Measurements from ENCODE around the gene ACOT7.
"Not testable (repeated sequence)": the region's sequence is repeated elsewhere in the genome, so short reads cannot be mapped to it uniquely, and the experiment has no call there.

Gene ACOT7, protein sequence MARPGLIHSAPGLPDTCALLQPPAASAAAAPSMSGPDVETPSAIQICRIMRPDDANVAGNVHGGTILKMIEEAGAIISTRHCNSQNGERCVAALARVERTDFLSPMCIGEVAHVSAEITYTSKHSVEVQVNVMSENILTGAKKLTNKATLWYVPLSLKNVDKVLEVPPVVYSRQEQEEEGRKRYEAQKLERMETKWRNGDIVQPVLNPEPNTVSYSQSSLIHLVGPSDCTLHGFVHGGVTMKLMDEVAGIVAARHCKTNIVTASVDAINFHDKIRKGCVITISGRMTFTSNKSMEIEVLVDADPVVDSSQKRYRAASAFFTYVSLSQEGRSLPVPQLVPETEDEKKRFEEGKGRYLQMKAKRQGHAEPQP

DNA sequence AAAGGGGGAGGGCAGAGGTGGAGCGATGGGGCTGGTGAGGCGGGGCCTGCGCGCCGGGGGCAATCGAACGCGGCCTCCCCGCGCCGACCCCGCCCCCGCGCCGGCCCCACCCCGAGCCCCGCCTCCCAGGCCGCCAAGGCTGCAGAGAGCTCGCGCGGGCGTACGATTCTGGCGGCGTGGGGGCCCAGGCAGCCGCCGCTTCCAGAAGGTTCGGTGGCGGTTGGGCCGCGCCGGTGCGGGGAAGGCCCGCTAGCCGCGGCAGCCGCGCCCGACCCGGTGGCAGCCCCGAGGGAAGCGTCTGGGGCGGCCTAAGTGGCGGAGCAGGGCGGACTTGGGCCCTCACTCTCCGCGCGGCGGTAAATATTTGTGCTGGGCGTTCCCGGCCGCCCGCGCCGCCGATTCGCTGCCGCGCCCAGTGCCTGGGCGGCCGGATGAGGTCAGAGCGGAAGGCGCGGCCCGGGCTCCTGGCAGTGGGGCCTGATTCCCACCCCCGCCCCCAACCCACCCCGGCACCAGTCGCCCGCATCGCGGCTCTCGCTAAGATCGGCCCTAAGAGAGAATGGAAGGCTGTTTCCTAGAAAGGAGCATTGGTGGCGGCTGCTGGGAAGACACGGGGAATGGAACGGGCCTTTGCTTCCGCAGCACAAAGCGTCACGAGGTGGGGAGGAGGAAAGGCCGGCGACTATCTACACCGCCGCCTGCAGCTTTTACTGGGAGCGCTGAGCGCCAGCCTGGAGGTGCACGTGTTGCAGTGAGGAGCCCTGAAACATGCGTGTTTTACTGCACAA, at the start of gene ACOT7:
TSS of gene ACOT7 (minus strand) at position 368 of the 788 bp plus-strand sequence. CDS start 368 bp downstream, outside the sequence.
- DNase-seq (ENCODE audit: low read depth in 4 of 4, low spot score in 1 of 4): peak; percentile 79 to 90 (median 85)

DNA sequence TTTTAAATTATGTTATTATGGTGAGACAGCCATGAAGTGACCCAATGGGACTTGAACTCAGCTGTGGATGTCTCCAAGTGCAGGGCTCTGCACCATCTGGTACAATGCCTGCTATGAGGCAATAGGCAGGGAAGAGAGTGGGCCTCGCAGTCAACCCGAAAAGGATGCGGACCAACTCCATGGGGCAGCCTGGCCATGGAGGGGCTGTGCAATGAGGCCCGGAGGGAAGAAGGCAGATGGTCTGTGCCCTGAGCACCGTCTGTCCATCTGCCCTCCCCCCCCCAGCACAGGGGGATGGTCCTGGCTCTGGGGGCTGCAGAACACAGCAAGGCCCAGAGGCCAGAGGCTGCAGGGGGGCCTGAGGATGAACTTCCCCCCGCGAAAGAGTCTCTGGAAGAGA, 48.0 kb upstream of the ACOT7 start:
- DNase-seq (ENCODE audit: low read depth in 4 of 4, low spot score in 1 of 4): no peak

DNA sequence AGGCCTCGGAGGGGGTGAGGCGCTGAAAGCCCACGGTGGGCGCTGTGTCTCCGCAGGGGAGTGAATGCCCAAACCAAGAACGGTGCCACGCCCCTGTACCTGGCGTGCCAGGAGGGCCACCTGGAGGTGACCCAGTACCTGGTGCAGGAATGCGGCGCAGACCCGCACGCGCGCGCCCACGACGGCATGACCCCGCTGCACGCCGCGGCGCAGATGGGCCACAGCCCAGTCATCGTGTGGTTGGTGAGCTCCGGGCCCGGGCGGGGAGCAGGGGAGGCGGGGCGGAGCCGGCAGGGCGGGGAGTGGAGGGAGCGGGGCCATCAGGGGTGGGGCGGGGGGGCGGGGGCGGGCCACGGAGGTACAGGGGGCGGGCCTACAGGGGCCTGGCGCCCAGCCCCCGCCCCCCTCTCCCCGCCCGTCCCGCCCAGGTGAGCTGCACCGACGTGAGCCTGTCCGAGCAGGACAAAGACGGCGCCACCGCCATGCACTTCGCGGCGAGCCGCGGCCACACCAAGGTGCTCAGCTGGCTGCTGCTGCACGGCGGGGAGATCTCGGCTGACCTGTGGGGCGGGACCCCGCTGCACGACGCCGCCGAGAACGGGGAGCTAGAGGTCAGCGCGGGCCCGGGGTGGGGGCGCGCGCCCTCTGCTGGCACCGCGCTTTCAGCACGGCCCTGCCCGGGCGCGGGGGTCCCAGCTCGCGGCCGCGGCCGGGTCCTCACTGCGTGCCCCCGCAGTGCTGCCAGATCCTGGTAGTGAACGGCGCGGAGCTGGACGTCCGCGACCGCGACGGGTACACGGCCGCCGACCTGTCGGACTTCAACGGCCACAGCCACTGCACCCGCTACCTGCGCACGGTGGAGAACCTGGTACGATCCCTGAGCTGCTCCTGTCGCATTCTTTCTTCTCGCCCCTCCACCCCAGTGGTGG, 46.9 kb upstream of the ACOT7 start:
- DNase-seq (ENCODE audit: low read depth in 4 of 4, low spot score in 1 of 4): peak in 3 of 4 experiments; percentile 45 to 62 (median 48)

DNA sequence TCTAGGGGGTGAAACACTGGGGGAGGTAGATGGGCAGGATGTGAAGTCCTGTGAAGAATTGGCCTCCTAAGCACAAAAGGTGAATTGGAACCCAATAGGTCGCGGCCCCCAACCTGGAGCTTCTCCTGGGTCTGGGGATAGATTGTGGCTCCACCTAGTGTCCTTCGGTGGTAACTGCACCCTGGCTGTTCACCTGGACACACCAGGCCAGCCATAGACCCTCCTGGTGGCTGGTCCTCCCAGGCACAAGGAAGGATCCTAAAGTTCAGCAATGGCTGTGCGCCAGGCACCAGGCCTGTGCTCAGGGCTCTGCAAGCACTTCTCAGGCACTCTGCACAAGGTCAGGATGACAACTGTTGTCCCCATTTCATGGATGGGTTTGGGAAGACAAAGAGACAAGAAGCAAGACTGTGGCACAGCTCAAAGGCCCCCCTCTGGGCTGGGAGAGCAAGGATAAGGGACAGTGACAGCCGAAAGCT, 44.5 kb upstream of the ACOT7 start:
- peak; percentile 50 to 58 (median 54) for DNase-seq (ENCODE audit: low read depth in 4 of 4, low spot score in 1 of 4)

DNA sequence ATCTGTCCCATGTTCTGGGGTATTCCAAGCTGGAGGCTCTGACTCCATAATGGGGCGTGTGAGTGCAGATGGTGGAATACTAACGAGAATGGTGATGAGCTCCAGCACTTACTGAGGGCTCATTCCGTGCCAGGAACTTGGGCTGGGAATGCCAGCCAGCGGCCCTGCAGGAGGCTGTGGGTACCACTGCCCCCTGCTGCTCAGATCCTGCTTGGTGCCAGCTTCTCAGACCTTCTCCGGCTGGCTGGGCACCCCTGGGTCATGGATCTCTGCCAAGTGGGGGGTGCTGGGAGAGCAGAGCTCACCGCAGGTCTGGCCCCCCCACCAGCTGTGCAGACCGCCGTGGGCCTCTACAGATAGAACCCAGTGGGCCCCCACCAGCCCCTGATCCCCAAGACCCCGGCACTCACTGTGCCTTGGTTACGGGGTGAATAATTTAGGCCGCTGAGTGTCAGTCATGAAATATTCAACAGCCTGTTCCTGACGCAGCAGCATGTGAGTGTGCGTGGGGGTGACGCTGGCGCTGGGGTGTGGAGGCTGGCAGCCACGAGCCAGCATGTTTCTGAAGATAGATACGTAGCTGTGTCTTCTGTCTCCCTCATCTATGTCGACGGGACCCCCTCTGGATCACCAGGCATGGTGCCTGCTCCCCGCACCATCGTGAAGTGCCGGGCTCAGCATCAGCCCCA, 43.6 kb upstream of the ACOT7 start:
- not testable (repeated sequence) for DNase-seq (ENCODE audit: low read depth in 4 of 4, low spot score in 1 of 4)

DNA sequence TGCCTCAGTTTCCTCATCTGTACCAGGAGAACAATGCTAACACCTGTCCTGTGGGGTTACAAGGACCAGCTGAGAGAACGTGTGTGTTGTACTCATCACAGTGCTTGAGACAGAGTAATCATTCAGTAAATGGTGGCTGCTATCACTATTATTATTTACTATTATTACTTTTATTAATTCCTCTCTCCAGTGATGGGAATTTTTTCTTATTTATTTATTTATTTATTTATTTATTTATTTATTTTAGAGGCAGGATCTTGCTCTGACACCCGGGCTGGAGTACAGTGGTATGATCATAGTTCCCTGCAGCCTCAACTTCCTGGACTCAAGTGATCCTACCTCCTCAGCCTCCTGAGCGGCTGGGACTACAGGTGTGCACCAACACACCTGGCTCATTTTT, 42.7 kb upstream of the ACOT7 start:
- DNase-seq (ENCODE audit: low read depth in 4 of 4, low spot score in 1 of 4): not testable (repeated sequence)

DNA sequence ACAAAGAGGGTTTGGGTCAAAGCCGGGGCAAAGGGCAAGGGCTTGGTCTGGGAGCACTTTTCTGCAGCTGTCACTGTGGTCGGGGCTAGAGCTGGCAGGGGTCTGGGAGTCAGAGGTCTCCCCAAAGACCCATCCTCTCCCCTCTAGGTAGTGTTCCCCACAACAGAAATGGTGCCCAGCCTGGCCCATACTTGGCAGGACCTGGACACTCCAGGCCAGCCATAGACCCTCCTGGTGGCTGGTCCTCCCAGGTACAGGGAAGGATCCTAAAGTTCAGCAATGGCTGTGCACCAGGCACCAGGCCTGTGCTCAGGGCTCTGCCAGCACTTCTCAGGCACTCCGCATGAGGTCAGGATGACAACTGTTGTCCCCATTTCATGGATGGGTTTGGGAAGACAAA, 42.0 kb upstream of the ACOT7 start:
- DNase-seq (ENCODE audit: low read depth in 4 of 4, low spot score in 1 of 4): no peak

DNA sequence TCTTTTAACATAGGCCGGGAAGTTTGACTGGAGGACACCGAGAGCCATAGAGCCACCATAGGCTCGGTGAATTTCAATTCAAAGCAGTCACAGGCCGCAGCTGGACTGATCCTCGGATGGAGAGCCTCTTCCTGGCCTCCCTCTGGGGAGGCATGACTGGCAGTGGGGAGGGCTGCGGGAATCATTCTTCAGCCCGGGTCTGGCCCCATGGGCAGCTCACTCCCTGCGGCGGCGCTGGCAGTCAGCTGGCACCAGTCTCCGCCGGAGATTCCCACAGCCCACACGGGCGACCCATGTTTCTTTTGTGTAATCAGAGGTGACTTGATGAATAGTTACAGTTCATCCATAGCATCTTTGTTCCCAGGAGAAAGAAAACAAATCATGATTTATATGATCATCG, 41.6 kb upstream of the ACOT7 start:
- DNase-seq (ENCODE audit: low read depth in 4 of 4, low spot score in 1 of 4): no peak

DNA sequence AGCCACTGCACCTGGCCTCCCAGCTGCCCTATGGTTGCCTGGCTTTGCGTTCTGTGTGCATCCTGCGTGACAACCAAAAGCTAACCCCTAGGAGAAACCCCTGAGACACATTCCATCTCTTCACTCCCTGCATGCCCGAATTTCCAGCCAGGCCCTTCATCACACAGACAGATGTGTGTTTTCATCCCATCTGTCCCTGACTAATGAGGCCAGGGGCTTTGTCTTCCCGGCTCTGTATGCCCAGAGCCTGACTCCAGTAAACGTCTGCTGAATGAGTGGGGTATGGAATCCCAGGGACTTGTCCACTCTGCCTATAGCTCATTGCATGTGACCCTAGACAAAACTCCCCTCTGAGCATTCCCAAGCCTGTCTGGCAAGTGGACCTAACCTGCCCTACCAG, 40.6 kb upstream of the ACOT7 start:
- no peak for DNase-seq (ENCODE audit: low read depth in 4 of 4, low spot score in 1 of 4)

DNA sequence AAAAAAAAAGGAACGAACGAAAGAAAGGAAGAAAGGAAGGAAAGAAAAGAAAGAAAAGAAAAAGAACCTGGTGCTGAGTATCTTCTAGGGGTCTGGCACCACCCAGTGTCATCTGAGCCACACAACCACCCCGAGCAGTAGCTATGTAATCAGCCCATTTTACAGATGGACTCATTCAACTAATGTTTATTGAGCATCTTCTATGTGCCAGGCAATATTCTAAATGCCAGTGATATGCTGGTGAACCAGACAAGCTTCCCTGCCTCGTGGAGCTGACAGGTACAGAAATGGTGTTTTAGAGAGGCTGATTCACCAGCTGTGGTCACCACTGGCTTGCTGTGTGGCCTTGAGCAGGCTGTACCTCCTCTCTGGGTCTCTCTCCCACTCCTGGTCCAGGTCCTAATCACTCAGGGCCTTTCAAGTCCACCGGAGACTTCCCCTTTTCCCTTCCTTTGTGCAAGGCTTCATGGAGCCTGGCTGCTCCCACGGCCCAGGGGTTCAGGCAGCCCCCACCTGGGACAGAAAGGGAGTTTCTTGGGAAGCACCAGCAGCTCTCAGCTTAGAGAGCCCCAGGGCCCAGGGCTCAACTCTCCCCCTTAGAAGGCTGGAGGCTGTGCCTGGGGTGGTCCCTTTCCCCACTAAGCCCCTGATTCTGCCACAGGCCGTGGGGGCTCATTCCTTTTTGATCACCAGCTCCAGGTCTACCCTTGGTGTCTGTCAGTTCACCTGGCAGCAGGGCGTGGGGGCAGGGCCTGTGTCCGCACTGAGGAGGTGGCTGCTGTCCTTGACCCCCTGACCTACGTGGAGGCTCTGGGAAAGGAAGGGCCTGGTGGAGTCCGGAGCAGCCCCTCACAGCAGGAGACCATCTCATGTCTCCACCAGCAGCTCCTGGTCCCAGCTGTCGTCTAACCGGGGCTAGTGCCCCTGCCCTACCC, 38.3 kb upstream of the ACOT7 start:
- DNase-seq (ENCODE audit: low read depth in 4 of 4, low spot score in 1 of 4): not testable (repeated sequence)

DNA sequence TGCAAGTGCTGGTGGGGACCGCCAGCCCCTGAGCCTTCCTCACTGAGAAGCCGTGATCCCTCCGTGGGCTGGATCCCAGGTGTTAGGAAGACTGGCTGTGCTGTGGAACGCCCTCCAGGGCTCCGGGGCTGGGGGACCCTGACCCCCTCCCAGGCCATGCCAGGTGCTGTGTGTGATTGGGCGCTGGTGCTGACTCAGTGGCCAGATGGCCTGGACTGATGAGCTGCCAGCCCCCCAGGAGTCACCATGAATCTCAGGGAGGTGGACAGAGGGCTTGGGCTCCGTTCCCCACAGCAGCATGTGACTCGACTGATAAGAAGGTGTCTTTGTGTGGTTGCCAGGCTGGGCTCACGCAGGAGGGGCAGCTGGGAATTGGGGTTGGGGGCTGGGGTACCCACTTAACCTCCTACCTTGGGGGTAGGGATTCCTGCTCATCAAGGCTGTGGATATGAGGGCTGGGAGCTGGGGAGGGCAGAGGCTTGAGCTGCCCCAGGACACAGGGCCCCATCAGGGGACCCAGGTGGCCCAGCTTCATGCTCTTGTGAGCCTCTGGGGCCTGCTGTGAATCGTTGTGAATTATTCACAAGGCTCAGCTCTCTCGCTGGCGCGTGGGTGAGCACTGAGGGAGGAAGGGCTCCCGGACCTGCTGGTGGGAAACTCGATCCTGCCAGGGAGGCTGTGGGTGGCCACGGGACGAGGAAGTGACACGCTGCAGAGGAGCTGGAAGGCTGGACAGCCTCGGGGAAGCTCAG, 36.3 kb upstream of the ACOT7 start:
- DNase-seq (ENCODE audit: low read depth in 4 of 4, low spot score in 1 of 4): not testable (repeated sequence)

DNA sequence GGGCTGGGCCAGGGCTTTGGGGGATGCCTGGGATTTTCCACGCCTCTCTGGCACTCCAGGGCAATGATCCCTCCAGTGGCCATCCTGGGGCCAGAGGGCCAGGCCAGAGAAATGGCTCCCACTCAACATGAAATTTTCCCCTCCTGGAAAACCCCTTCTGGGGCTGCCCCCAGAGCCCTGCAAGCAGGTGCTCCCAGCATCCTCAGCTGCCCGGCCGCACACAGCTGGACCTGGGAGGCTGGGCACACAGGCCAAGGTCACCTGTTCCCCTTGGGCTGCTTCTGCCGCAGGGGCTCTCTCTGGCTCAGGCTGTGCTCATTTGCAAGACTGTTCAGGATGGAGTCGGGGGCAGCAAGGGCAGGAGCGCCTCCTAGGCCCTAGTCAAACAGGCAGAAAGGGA, 34.9 kb upstream of the ACOT7 start:
- DNase-seq (ENCODE audit: low read depth in 4 of 4, low spot score in 1 of 4): not testable (repeated sequence)

DNA sequence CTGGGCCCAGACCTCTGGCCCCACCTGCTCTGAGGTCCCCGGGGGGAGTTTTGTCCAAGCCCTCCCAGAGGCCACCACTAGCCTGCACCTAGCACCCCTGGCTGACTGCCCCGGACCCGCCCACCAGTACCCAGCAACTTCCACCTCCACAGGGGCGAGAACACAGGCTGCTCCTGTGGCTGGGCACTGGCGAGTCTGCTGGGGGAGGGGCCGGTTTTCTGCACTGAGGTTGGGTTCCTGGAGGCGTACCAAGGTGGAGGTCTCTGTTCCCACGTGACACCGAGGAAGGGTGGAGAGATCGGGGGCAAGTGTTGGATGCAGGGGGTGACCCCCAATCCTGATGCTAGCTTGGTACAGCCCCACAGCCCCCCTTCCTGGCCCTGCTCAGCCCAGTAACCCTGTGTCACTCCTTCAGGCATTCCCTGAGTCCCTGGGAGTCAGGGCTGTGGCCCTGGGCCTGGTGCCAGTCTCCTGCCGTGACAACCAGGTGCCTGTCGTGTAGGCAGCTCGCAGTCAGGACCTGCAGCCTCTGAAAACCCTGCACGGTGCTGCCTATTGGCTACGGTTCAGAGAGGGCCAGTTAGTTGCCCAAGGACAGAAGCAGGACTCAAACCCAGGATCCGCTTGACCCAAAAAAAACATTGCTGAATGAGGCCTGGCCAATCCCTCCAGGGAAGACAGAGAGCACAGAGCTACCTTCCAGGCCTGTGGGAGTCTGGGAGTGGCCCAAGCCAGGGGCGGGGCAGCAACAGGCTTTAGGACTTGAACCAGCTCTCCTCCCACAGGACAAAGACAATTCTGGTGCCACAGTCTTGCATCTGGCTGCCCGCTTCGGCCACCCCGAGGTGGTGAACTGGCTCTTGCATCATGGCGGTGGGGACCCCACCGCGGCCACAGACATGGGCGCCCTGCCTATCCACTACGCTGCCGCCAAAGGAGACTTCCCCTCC, 34.1 kb upstream of the ACOT7 start:
- DNase-seq (ENCODE audit: low read depth in 4 of 4, low spot score in 1 of 4): no peak

DNA sequence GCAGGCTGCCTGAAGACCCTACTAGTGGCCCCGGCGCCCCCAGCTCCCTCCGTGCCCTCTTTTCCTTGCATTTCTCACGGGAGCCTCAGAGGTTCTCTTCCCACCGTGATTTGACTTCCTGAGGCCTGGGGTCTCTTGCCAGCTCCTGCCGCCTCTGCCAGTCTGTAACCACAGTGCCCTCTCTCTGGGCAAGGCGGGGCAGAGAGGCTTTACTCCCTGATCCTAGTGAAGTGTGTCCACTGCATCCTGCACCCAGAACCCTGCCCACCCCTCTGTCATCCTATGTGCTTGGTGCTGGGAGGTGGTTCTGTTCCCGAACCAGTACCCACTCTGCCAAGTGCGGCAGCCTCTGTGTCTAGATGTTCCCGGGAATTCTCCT, 33.4 kb upstream of the ACOT7 start:
- DNase-seq (ENCODE audit: low read depth in 4 of 4, low spot score in 1 of 4): no peak

DNA sequence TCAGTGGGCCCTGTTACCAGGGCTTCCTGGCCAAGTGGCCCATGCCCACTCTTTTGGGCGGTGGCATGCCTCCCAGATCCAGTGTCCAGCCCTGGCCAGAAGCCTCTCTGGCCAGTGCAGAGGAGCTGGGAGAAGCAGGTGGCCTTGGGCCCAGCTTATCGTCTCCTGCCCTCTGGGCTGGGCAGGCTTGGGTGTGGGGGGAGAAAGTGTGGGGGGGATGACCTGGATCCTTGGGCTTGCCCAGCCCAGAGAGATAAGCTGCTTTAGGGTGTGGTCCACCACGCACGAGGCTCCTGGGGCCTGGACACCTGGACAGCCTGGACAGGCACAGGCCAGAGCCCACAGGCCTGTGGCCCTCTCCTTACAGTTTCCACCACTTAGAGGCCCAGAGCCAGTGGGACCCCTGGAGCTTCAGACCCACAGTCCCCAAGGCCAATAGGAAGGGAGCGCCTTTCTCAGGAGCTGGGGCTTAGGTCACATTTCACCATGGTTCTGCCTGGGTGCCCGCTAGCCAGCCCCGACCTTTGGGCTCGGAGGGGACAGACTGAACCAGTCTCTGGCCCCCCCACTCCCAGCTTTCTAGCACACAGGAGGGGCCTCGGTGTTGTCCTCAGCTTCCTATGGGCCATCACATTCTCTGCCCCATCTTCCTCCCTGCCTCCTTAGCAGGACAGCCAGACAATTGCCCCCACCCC, 32.9 kb upstream of the ACOT7 start:
- no peak for DNase-seq (ENCODE audit: low read depth in 4 of 4, low spot score in 1 of 4)

DNA sequence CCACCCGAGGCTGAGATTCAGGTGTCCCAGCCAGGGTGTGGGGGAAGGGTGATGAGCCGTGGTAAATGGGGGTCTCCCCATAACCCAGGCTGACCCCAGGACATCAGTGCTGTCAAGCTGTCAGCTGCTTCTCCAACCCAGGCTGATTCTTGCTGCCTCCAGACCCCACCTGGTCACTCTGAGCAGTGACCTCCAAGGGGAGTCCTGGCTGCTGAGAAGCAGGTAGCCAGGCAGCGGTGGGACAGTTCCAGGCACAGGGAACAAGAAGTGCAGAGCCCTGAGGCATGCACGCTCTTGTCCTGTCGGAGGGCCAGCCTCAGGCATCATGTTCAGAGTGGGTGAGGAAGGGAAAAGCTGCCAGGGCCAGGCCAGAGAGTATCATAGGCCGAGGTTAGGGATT, 32.1 kb upstream of the ACOT7 start:
- DNase-seq (ENCODE audit: low read depth in 4 of 4, low spot score in 1 of 4): no peak
